ENCODE data around the gene GPER1.
"Not testable (repeated sequence)": the region's sequence is repeated elsewhere in the genome, so short reads cannot be mapped to it uniquely, and the experiment has no call there.

GPER1 gene

GRCh38 chr7:1121886-1122831, 34.2 kb downstream of the GPER1 start:
- no peak for DNase-seq

- DNase-seq: no peak
Observed at GRCh38 chr7:1122832-1123501, 35.1 kb downstream of the GPER1 start.

- no peak for DNase-seq
Observed at GRCh38 chr7:1123715-1124114, 35.8 kb downstream of the GPER1 start.

DNA sequence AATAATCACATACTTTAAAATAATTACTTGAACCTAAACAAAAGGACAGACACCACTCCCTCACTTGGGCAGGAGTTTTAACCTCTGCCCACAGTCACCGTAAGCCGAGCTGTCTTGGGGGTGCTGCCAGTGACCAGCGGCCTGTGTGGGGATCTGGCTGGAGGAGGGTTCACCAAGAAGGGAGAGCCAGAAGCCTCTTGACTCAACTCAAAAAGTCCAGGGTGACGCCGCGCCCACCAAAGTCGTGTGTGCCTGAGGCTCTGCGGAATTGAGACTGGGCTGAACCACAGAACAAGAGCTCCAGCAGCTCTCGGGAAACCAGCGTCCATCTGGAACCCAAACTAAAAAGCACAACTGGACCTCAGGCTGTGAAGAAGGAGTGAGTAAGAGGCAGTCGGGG, 36.3 kb downstream of the GPER1 start:
- DNase-seq: no peak

GRCh38 chr7:1124816-1125602, 37.1 kb downstream of the GPER1 start:
- DNase-seq: no peak

- no peak for DNase-seq
Observed at GRCh38 chr7:1125603-1125969, 37.7 kb downstream of the GPER1 start.

DNA sequence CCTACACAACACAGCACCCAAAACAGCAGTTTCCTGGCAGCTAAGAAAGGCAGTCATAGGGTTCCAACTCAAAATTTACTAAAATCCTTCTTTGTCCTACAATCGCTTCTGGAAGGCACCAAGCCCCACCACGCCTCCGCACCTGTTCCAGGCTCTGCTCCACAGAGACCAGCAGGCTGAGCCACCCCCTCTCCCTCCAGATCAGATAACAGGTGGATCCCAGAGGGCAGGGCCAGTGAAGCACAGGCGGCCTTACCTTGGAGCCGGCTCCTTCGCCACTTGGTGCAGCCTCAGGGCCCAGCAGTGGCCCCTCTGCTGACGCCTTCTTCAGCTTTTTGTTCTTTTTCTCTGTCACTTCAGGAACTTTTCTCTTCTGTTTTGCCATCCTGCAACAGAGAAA, 39.1 kb downstream of the GPER1 start:
- no peak for DNase-seq

DNA sequence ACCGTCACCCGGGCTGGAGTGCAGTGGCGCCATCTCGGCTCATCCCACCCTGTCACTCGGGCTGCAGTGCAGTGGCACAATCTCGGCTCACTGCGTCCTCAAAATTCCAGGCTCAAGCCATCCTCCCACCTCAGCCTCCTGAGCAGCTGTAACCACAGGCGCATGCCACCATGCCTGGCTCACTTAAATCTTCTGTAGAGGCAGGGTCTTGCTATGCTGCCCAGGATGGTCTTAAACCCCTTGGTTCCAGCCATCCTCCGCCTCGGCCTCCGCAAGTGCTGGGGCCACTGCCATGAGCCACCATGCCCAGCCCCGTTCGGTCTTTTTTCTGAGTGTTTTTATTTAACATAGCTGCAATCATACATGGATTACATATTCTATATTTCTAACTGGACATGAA, 41.5 kb downstream of the GPER1 start:
- no peak for DNase-seq

DNA sequence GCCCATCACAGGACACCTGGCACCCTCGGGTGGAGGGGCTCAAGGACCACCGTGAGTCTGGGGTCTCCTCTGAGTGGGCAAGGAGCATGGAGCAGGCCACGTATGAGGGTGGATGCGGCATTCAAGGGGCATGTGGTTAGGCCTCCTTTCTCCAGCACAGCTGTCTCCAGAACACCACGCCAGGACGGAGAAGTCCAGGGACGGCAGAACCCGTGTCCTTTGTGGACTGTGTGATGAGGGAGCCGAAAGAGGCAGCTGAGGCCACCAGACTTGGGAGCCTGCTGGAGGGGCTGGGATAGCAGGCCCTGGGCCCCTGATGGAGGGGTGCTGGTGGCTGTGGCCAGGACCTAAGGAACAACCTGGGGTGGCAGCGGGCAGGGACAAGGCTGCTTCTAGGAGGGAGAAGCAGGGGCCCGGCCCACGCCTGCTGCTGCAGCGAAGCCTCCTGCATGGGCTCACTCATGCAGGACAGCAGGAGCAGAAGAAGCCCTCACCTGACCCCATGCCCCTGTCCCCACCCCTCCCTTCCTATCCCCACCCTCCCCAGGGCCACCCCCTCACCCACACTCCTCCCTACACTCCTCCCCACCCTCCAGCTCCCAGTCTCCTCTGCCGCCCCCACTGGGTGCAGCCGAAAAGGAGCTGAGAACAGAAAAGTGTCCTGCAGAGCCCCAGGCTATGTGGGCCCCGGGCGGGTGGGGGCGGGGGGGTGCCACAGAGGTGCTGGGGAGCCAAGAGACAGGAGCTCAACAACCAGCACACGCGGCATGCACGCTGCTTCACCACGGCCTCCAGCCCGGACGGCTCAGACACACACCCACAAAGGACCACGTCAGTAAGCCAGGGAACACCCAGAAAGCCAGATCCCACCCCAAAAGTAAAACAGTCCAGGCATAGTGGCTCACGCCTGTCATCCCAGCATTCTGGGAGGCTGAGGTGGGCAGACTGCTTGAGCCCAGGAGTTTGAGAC, 42.4 kb downstream of the GPER1 start:
- no peak for DNase-seq

DNA sequence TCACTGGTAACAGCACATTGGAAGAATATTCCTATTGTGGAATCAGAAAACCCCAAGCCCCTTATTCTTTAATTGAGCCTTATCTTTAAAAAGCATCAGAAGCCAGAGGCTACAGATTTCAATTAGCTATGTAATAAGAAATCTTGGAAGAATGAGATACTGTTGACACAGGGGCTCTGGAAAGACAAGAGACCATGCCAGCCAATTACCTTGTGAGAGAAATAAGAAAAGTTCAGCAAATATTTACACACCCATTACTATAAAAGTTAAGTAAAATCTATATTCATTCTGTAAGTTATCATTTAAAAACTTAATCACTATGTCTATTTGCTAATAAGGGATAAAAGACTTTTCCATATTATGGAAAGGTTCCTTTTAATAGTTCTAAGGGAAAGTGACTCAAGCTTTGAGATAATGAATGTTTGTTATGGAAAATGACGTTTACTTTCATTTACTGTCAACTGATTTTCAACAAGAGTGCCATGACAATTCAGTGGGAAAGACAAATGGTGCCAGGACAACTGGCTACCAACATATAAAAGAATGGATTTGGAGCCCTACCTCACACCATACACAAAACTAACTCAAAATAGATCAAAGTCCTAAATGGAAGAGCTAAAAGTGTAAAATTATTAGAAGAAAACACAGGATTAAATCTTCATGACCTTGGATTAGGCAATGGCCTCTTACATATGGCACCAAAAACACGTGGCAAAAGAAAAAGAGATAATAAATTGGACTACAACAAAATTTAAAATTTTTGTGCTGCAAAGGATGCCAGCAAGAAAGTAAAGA, 43.8 kb downstream of the GPER1 start:
- DNase-seq: no peak

DNA sequence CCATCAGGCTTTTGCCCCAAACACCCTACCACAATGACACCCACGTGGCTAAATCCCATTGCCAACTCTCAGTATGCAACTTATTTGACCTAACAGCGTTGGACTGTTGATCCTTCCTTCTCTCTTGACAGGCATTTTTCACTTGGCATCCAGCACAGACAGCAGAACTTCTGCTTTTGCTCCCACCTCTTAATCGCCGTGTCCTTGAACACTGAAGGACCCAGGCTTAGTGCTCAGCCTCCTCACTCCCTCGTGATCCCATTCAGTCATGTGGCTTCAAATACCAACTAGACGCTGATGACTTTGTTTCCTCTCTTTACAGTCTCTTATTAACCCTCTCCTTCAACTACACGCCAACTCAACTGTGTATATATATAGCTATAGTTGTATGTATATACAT, 47.0 kb downstream of the GPER1 start:
- DNase-seq: no peak

DNA sequence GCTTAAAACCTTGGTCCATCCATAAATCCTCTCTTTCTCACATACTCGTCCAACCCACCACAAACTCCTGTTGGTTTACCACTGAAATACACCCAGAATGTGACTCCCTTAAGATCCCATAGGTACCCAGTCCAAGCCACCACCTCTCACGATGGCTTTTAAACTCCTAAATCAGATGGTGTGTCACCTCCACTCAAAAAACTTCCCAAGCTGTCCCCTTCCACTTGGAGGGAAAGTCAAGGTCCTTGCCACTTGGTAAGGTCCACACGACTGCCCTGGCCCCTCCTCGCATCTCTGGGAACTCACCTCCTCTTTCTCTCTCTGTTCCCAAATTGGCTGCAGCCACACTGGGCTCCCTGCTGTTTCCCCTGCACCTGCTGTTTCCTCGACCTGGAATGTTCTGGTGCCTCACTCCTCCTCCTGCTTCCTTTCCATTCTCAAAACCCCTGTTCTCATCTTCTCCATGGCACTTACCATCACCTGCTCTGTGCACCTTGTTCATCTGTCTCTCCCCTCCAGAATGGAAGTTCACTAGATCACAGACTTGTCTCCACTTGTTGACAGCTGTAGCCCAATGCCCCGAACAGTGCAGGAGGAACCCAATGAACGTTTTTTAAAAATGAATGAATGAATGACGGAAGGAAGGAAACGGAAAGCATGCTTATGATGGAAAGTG, 49.1 kb downstream of the GPER1 start:
- no peak for DNase-seq

- no peak for DNase-seq
Observed at GRCh38 chr7:1137517-1138167, 49.7 kb downstream of the GPER1 start.

DNA sequence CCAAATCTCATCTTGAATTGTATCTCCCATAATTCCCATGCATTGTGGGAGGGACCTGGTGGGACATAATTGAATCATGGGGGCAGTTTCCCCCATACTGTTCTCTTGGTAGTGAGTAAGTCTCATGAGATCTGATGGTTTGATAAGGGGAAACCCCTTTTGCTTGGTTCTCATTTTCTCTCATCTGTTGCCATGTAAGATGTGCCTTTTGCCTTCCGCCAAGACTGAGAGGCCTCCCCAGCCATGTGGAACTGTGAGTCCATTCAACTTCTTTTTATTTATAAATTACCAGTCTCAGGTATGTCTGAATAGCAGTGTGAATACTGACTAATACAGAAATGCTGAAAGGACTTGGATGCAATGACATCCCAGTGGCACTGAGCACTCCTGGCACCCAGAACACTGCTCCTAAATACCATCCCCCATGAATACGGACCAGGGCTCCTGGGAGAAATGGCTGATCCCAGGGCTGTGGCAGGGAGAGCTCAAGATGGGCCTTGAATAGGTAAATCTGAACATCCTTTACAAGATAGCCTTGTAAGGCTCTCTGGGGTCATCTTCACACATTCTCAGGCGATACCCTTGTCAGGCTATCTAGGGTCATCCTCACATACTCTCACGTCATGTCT, 52.7 kb downstream of the GPER1 start:
- DNase-seq: no peak

- DNase-seq: no peak
Observed at GRCh38 chr7:1141651-1142050, 53.7 kb downstream of the GPER1 start.

DNA sequence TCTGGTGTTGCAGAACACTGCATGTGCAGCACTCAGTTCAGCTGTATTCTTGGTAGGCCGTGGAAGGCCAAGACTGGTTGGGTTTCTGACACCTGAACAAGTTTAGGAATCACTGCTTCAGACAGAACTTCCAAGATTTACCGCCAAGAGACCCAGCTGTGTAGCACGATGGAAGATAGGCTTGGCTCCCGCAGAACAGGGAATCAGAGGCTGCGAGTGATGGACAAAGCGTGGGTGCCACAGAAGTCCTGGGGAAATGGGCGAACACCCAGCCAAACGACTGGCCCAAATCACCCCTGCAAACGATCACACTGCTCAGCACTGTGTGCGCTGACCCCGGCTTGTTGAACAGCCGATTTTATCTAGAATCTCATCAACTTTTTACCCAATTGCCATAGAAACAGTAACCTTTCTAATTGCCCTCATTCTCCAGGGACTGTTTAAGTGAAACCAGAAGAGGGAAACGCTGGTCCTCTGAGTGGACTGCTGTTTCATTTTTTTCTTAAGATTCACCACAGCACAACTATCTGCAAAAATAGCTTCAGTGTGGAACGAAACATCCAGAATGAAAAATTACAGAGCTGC, 54.2 kb downstream of the GPER1 start:
- DNase-seq: no peak

DNA sequence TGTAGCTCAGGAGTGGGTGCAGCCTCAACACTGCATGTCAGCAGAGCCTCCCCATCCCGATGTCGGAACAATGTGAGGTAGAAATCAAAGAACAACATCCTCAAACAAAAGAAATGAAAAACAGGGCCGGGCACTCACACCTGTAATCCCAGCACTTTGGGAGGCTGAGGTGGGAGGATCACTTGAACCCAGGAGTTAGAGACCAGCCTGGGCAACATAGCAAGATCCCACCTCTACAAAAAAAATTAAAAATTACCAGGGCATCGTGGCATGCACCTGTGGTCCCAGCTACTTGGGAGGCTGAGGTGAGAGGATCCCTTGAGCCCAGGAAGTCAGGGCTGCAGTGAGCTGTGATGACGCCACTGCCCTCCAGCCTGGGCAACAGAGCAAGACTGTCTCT, 55.1 kb downstream of the GPER1 start:
- not testable (repeated sequence) for DNase-seq

Data from effector CD4-positive, alpha-beta T cell (primary cell).